ENCODE results near the gene KRTAP10-12. TPM values are rescaled to one million over a fixed set of nuclear protein-coding genes. Genes with fewer than 3 reads are reported as not detected.

The KRTAP10-12 gene
- total RNA-seq, 1 experiment from 2014 or later = not detected

- CTCF ChIA-PET = no interaction called here
- no peaks in the 10 kb centered on the region for H3K27me3 ChIP-seq (ENCODE audit: low read length)
- TSS peak; percentile 11 for BruUV-seq (replicated peaks)
These were observed 34.1 kb downstream of the KRTAP10-12 start for GRCh38 chr21:44730951-44731579.

GRCh38 chr21:44732263-44732662 is 35.3 kb downstream of the KRTAP10-12 start:
- H3K36me3 ChIP-seq (ENCODE audit: low read depth, low read length) = no peaks in the 10 kb centered on the region
- H3K4me2 ChIP-seq (ENCODE audit: low read length) = no peak overlapping the region
- BruUV-seq (replicated peaks) = no TSS peak
- ChIA-PET CTCF (no interaction called here), POLR2A (ENCODE audit: unreplicated experiment) (interaction anchor here (0.7 kb wide), 1 partner anchor 11 kb away, joined by 5 read pairs; no protein-coding TSS in a partner anchor)
- DNase-seq (no peak), ATAC-seq (no peak)
- no peak overlapping the region for H3K27ac ChIP-seq (ENCODE audit: low read length)
- H3K9me2 ChIP-seq (replicated peaks; ENCODE audit: low read length) = no peaks in the 10 kb centered on the region
- no peaks in the 10 kb centered on the region for H3F3A ChIP-seq (ENCODE audit: low read length, unreplicated experiment)
- H3K79me2 ChIP-seq (ENCODE audit: low read length) = no peaks in the 10 kb centered on the region
- no peak overlapping the region for H2AFZ ChIP-seq (ENCODE audit: low read length)
- no peaks in the 10 kb centered on the region for H3K9me3 ChIP-seq (ENCODE audit: low read length)
- no peaks in the 10 kb centered on the region for H4K20me1 ChIP-seq (ENCODE audit: low read length)
- H3K27me3 ChIP-seq (ENCODE audit: low read length) = no peaks in the 10 kb centered on the region
- peaks cover 24% of the 10 kb centered on the region for H3K4me1 ChIP-seq (ENCODE audit: insufficient read depth, low read length)
- intact Hi-C loops (cut with micrococcal nuclease) = no loop called here
- no peak overlapping the region for H3K4me3 ChIP-seq (ENCODE audit: low read length)
- no peak overlapping the region for H3K9ac ChIP-seq (ENCODE audit: low read length)
- TF ChIP-seq EZH2phosphoT487 (IDR thresholded peaks at IDR 0.05; ENCODE audit: borderline replicate concordance, low read length) = no peak
- no peak for TF ChIP-seq CTCF (conservative IDR thresholded peaks at IDR 0.05; ENCODE audit: low read depth, low read length)
- TF ChIP-seq EZH2 (IDR thresholded peaks at IDR 0.05; ENCODE audit: low read length, unreplicated experiment) = no peak

More at GRCh38 chr21:44730951-44731579, 34.1 kb downstream of the KRTAP10-12 start:
- ATAC-seq = no peak
- no peak overlapping the region for H3K27ac ChIP-seq (ENCODE audit: low read length)
- H4K20me1 ChIP-seq (ENCODE audit: low read length) = no peaks in the 10 kb centered on the region
- H2AFZ ChIP-seq (ENCODE audit: low read length) = no peak overlapping the region
- TF ChIP-seq EZH2phosphoT487 (IDR thresholded peaks at IDR 0.05; ENCODE audit: borderline replicate concordance, low read length) (no peak), CTCF (conservative IDR thresholded peaks at IDR 0.05; ENCODE audit: low read depth, low read length) (no peak), EZH2 (IDR thresholded peaks at IDR 0.05; ENCODE audit: low read length, unreplicated experiment) (no peak)
- peaks cover 16% of the 10 kb centered on the region for H3K4me1 ChIP-seq (ENCODE audit: insufficient read depth, low read length)
- no peak for DNase-seq
- intact Hi-C loops (cut with micrococcal nuclease) = no loop called here
- no peaks in the 10 kb centered on the region for H3K9me2 ChIP-seq (replicated peaks; ENCODE audit: low read length)
- no peaks in the 10 kb centered on the region for H3K36me3 ChIP-seq (ENCODE audit: low read depth, low read length)
- H3K9ac ChIP-seq (ENCODE audit: low read length) = no peak overlapping the region
- no peaks in the 10 kb centered on the region for H3K9me3 ChIP-seq (ENCODE audit: low read length)
- no peak overlapping the region for H3K4me2 ChIP-seq (ENCODE audit: low read length)
- H3F3A ChIP-seq (ENCODE audit: low read length, unreplicated experiment) = no peaks in the 10 kb centered on the region
- POLR2A ChIA-PET (ENCODE audit: unreplicated experiment) = no interaction called here
- H3K4me3 ChIP-seq (ENCODE audit: low read length) = no peak overlapping the region
- H3K79me2 ChIP-seq (ENCODE audit: low read length) = no peaks in the 10 kb centered on the region

GRCh38 chr21:44732956-44733355 is 36.0 kb downstream of the KRTAP10-12 start:
- H3K9ac ChIP-seq (ENCODE audit: low read length) = no peak overlapping the region; the same call in 1 of the 2 replicates
- DNase-seq = peak; percentile 46
- peaks cover 7% of the 10 kb centered on the region; the same call in 1 of the 2 replicates for H3K36me3 ChIP-seq (ENCODE audit: low read depth, low read length)
- H2AFZ ChIP-seq (ENCODE audit: low read length) = no peak overlapping the region
- no TSS peak for BruUV-seq (replicated peaks)
- ChIA-PET CTCF (no interaction called here), POLR2A (ENCODE audit: unreplicated experiment) (no interaction called here)
- peak overlapping the region; percentile 75 for H3K27ac ChIP-seq (ENCODE audit: low read length)
- TF ChIP-seq CTCF (conservative IDR thresholded peaks at IDR 0.05; ENCODE audit: low read depth, low read length) (no peak), EZH2phosphoT487 (IDR thresholded peaks at IDR 0.05; ENCODE audit: borderline replicate concordance, low read length) (no peak), EZH2 (IDR thresholded peaks at IDR 0.05; ENCODE audit: low read length, unreplicated experiment) (no peak)
- no peaks in the 10 kb centered on the region for H3K9me2 ChIP-seq (replicated peaks; ENCODE audit: low read length)
- H3K79me2 ChIP-seq (ENCODE audit: low read length) = no peaks in the 10 kb centered on the region
- H4K20me1 ChIP-seq (ENCODE audit: low read length) = no peaks in the 10 kb centered on the region
- peak; percentile 47; the same call in 1 of the 2 replicates for ATAC-seq
- peaks cover 6% of the 10 kb centered on the region; the same call in 1 of the 2 replicates for H3K9me3 ChIP-seq (ENCODE audit: low read length)
- peaks cover 24% of the 10 kb centered on the region for H3K4me1 ChIP-seq (ENCODE audit: insufficient read depth, low read length)
- H3K4me2 ChIP-seq (ENCODE audit: low read length) = no peak overlapping the region
- H3K27me3 ChIP-seq (ENCODE audit: low read length) = no peaks in the 10 kb centered on the region
- intact Hi-C loops (cut with micrococcal nuclease) = no loop called here
- no peak overlapping the region for H3K4me3 ChIP-seq (ENCODE audit: low read length)
- no peaks in the 10 kb centered on the region for H3F3A ChIP-seq (ENCODE audit: low read length, unreplicated experiment)
